ENCODE data around the gene VWDE. TPM values are rescaled to one million over a fixed set of nuclear protein-coding genes. Genes with fewer than 3 reads are reported as not detected.

The VWDE gene
- total RNA-seq, 1 experiment from 2014 or later: 13.7 TPM

DNA sequence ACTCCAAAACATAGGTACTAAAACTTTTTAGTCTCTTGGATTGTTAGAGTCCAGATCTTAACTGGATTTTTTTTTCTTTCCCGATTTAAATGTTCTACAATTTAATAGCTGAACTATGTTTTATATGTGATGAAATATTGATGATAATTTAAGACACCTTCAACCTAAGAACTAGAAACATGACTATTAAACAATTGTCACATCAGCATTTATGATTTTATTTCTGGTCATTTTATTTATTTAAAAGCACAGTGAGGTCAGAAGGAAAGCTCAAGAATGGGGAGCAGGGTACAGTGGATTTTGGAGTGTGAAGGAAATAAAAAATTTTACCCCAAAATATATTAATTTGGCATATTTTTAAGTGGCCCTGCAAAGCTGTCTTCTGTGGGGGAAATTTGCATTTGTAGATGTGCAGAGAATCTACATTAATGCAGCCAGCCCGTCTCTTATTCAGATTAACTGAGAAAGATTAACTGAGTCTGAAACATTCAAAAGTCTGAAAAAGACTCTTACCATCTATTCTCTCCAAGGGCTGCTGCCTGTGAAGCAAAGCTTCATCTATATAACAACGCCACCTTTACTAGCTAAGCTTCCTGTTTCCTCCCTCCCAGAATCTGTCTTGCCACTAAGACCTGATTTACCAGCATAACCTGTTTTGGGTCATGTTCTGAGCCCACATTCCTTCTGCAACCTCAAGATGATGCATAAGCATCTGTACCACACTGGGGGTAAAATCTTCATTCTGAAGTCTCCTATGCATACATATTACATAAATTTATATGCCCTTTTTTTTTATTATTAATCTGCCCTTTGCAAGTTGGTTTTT is 106.2 kb downstream of the VWDE start:
- ChIA-PET RAD21 (ENCODE audit: low non-redundant PET in 1 of 2, low total read pairs in 2 of 2, uncharacterized antibody in 2 of 2, unreplicated experiment in 2 of 2) (no interaction called here), CTCF (no interaction called here), POLR2A (no interaction called here)
- no peak overlapping the region for H3K4me3 ChIP-seq (replicated peaks in 1 of 2; ENCODE audit: low read depth in 1 of 2, low read length in 2 of 2)
- TF ChIP-seq ELF1 (IDR thresholded peaks at IDR 0.05; ENCODE audit: borderline replicate concordance, low read depth): 0 out of 2 replicates have a peak, but pooled peaks have one; percentile 16
- peak; percentile 47; the same call in 1 of the 2 replicates for TF ChIP-seq SP1 (IDR thresholded peaks at IDR 0.05; ENCODE audit: low read depth)
- TF ChIP-seq JUND (IDR thresholded peaks at IDR 0.05): 0 out of 2 replicates have a peak, but pooled peaks have one; percentile 19
- TF ChIP-seq RAD21 (IDR thresholded peaks at IDR 0.05; ENCODE audit: low read depth): 0 out of 2 replicates have a peak, but pooled peaks have one; percentile 7
- TF ChIP-seq SIN3A (IDR thresholded peaks at IDR 0.05; ENCODE audit: low read depth): no peak
- TF ChIP-seq ZFX (IDR thresholded peaks at IDR 0.05): no peak
- H3K9ac ChIP-seq (ENCODE audit: low read length): no peak overlapping the region
- H3K4me1 ChIP-seq (ENCODE audit: control insufficient read depth in 1 of 2, insufficient read depth in 2 of 2, low read length in 2 of 2): peaks cover 4 to 7% of the 10 kb centered on the region in 2 experiments; a peak in 3 of 4 replicates
- H3K36me3 ChIP-seq (ENCODE audit: control insufficient read depth in 1 of 2, insufficient read depth in 2 of 2, low read length in 2 of 2): no peaks in the 10 kb centered on the region
- BruUV-seq (replicated peaks): no TSS peak
- intact Hi-C loops (cut with micrococcal nuclease): no loop called here
- ATAC-seq (no peak), DNase-seq (ENCODE audit: low read depth, low spot score) (peak; percentile 15)
- H2AFZ ChIP-seq (ENCODE audit: low read depth, low read length, poor library complexity, severe bottlenecking): no peak overlapping the region
- H3K9me2 ChIP-seq (ENCODE audit: insufficient read depth): no peaks in the 10 kb centered on the region
- H3K27ac ChIP-seq (ENCODE audit: low read depth, low read length): no peak overlapping the region
- no peaks in the 10 kb centered on the region for H4K20me1 ChIP-seq (ENCODE audit: insufficient read depth)
- H3K9me3 ChIP-seq (ENCODE audit: control insufficient read depth in 1 of 2, insufficient read depth in 1 of 2, low read depth in 1 of 2, low read length in 2 of 2): no peaks in the 10 kb centered on the region
- no peaks in the 10 kb centered on the region for H3K27me3 ChIP-seq (ENCODE audit: insufficient read depth, low read length)
- no peaks in the 10 kb centered on the region for H3K79me2 ChIP-seq (ENCODE audit: insufficient read depth, low read length)
- H3K4me2 ChIP-seq (ENCODE audit: low read length): peak overlapping the region; percentile 38; the same call in 1 of the 2 replicates

DNA sequence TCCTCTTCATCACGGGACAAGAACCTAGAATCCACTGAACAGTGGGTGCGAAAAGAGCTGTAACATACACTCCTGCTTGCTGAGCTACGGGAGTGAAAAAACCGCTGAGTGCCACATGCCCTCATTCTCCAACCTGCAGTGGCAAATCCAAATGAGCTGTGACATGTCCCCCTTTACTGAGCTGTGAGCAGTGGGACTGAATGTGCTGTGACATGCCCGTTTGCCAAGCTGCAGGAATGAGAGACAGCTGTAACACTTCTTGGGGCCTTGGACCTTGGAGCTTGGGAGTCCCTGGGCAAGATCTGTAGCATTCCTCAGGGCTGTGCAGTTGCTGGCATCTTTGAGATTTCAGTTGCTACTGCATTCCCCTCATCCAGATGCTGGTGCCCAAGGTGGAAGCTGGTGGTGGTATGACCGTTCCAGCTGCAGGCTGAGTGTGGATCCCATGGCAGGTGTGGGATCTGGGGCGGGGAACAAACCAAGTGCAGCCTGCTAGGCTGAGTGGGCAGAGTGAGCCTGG is 107.6 kb downstream of the VWDE start:
- Histone ChIP-seq H3K4me2 (ENCODE audit: low read length) (no peak overlapping the region), H3K9ac (ENCODE audit: low read length) (no peak overlapping the region), H3K9me3 (ENCODE audit: control insufficient read depth in 1 of 2, insufficient read depth in 1 of 2, low read depth in 1 of 2, low read length in 2 of 2) (0 out of 4 replicates have a peak, but pooled peaks cover 0 to 2% of the 10 kb centered on the region in 2 experiments), H3K27ac (ENCODE audit: low read depth, low read length) (no peak overlapping the region), H3K9me2 (ENCODE audit: insufficient read depth) (no peaks in the 10 kb centered on the region), H4K20me1 (ENCODE audit: insufficient read depth) (no peaks in the 10 kb centered on the region), H3K79me2 (ENCODE audit: insufficient read depth, low read length) (no peaks in the 10 kb centered on the region), H3K27me3 (ENCODE audit: insufficient read depth, low read length) (no peaks in the 10 kb centered on the region), H3K36me3 (ENCODE audit: control insufficient read depth in 1 of 2, insufficient read depth in 2 of 2, low read length in 2 of 2) (no peaks in the 10 kb centered on the region), H3K4me3 (replicated peaks in 1 of 2; ENCODE audit: low read depth in 1 of 2, low read length in 2 of 2) (no peak overlapping the region), H2AFZ (ENCODE audit: low read depth, low read length, poor library complexity, severe bottlenecking) (no peak overlapping the region), H3K4me1 (ENCODE audit: control insufficient read depth in 1 of 2, insufficient read depth in 2 of 2, low read length in 2 of 2) (peaks cover 4 to 7% of the 10 kb centered on the region in 2 experiments; a peak in 3 of 4 replicates)
- ChIA-PET RAD21 (ENCODE audit: low non-redundant PET in 1 of 2, low total read pairs in 2 of 2, uncharacterized antibody in 2 of 2, unreplicated experiment in 2 of 2) (no interaction called here), POLR2A (no interaction called here), CTCF (no interaction called here)
- TF ChIP-seq FOSL1 (IDR thresholded peaks at IDR 0.05; ENCODE audit: low read depth) (no peak), CBX3 (IDR thresholded peaks at IDR 0.05; ENCODE audit: low read depth) (no peak), ZFX (IDR thresholded peaks at IDR 0.05) (peak; percentile 2; the same call in 1 of the 2 replicates), JUND (IDR thresholded peaks at IDR 0.05) (no peak), POLR2A (IDR thresholded peaks at IDR 0.05; ENCODE audit: borderline replicate concordance, extremely low read depth, insufficient read depth, insufficient read length) (no peak)
- ATAC-seq (no peak), DNase-seq (ENCODE audit: low read depth, low spot score) (no peak)
- BruUV-seq (replicated peaks): no TSS peak
- intact Hi-C loops (cut with micrococcal nuclease): no loop called here
